IMR-90 (cell line): ENCODE data around the gene CNGB1.

Source experiments
- CEBPB ChIP-seq: IDR thresholded peaks from 2 replicates; pipeline ENCODE4 v1.6.1; 2012; ENCODE audit warnings: low read depth, low read length, improper control_type of control experiment
- MAFK ChIP-seq: IDR thresholded peaks from 2 replicates; pipeline ENCODE4 v1.6.1; 2012; ENCODE audit warnings: low read depth, low read length, improper control_type of control experiment
- MXI1 ChIP-seq: IDR thresholded peaks from 2 replicates; pipeline ENCODE4 v1.6.1; 2012; ENCODE audit warnings: low read depth, mild to moderate bottlenecking, low read length, moderate library complexity, borderline replicate concordance
- POLR2A ChIP-seq: IDR thresholded peaks from 2 replicates; pipeline ENCODE4 v1.6.1; 2012; ENCODE audit warnings: mild to moderate bottlenecking, low read depth, low read length
- RFX5 ChIP-seq: IDR thresholded peaks from 2 replicates; pipeline ENCODE4 v1.8.0; 2012; ENCODE audit warnings: low read depth, mild to moderate bottlenecking, low read length, moderate library complexity
- USF2 ChIP-seq: fragments of 150-350 bp; IDR thresholded peaks from 2 replicates; pipeline ENCODE4 v1.6.1; 2017; ENCODE audit warnings: mild to moderate bottlenecking, antibody characterized with exemption, low read length, low read depth
- TF ChIP-seq, protein P1 (sequence below): conservative IDR thresholded peaks from 2 replicates; pipeline ENCODE4 v1.5.1; 2012; ENCODE audit warnings: mild to moderate bottlenecking, low read depth, low read length, improper control_type of control experiment
- TF ChIP-seq, protein P2 (sequence below): fragments of 150-350 bp; IDR thresholded peaks from 2 replicates; pipeline ENCODE4 v1.6.1; 2016; ENCODE audit warnings: low read depth, mild to moderate bottlenecking, low read length, moderate library complexity, borderline replicate concordance

- TF ChIP-seq MAFK (no peak), POLR2A (no peak), USF2 (no peak), RFX5 (no peak), CEBPB (no peak), MXI1 (no peak)
- TF ChIP-seq, protein P1, sequence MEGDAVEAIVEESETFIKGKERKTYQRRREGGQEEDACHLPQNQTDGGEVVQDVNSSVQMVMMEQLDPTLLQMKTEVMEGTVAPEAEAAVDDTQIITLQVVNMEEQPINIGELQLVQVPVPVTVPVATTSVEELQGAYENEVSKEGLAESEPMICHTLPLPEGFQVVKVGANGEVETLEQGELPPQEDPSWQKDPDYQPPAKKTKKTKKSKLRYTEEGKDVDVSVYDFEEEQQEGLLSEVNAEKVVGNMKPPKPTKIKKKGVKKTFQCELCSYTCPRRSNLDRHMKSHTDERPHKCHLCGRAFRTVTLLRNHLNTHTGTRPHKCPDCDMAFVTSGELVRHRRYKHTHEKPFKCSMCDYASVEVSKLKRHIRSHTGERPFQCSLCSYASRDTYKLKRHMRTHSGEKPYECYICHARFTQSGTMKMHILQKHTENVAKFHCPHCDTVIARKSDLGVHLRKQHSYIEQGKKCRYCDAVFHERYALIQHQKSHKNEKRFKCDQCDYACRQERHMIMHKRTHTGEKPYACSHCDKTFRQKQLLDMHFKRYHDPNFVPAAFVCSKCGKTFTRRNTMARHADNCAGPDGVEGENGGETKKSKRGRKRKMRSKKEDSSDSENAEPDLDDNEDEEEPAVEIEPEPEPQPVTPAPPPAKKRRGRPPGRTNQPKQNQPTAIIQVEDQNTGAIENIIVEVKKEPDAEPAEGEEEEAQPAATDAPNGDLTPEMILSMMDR = no peak
- TF ChIP-seq, protein P2, sequence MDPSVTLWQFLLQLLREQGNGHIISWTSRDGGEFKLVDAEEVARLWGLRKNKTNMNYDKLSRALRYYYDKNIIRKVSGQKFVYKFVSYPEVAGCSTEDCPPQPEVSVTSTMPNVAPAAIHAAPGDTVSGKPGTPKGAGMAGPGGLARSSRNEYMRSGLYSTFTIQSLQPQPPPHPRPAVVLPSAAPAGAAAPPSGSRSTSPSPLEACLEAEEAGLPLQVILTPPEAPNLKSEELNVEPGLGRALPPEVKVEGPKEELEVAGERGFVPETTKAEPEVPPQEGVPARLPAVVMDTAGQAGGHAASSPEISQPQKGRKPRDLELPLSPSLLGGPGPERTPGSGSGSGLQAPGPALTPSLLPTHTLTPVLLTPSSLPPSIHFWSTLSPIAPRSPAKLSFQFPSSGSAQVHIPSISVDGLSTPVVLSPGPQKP = no peak
These were observed 44.9 kb downstream of the CNGB1 start for GRCh38 chr16:57926041-57926440.
